HEK293 (cell line): ENCODE results near the gene TMEM132A.

Experiments used
- CTCF ChIA-PET: fragments of 350-600 bp; formaldehyde crosslinking; extraction: SDS; loops from one replicate; lab custom pipeline; 2021; ENCODE audit warnings: antibody characterized with exemption; lab: Yijun Ruan, JAX
- POLR2A ChIA-PET: fragments of 300-600 bp; formaldehyde crosslinking; extraction: SDS; loops from one replicate; lab custom pipeline; 2020; ENCODE audit warnings: antibody characterized with exemption, inconsistent platforms; lab: Yijun Ruan, JAX
- H3K27ac ChIP-seq: fragments of 200-500 bp; sonication (Bioruptor generic); 2 replicates; pipeline ENCODE4 v1.5.1; 2014; ENCODE audit warnings: low read depth, low read length, control low read depth, inconsistent platforms; ENCODE audit errors: extremely low read depth
- H3K36me3 ChIP-seq, 2 experiments: fragments of 200-500 bp in 1 of 2; sonication (Bioruptor generic) in 1 of 2; 1 replicate in 1 of 2; 2 replicates in 1 of 2; pipeline ENCODE4 v1.5.1; 2014 to 2017; ENCODE audit warnings: inconsistent platforms in 2 of 2, low read length in 2 of 2; ENCODE audit not compliant: control insufficient read depth in 2 of 2, insufficient read depth in 1 of 2
- H3K4me1 ChIP-seq: fragments of 200-500 bp; sonication (Bioruptor generic); 2 replicates; pipeline ENCODE4 v1.5.1; 2014; ENCODE audit warnings: mild to moderate bottlenecking, low read length, inconsistent platforms; ENCODE audit not compliant: control insufficient read depth, insufficient read depth
- H3K4me3 ChIP-seq: 2 replicates; pipeline ENCODE4 v1.5.1; 2011; ENCODE audit warnings: low read depth, mild to moderate bottlenecking, control low read depth, low read length, moderate library complexity
- H3K9me3 ChIP-seq: fragments of 200-500 bp; sonication (Bioruptor generic); 2 replicates; pipeline ENCODE4 v1.5.1; 2014; ENCODE audit warnings: low read depth, low read length, inconsistent platforms; ENCODE audit not compliant: control insufficient read depth, insufficient read depth
- EGR2 ChIP-seq: fragments of 450-650 bp; formaldehyde crosslinking; IDR thresholded peaks from 2 replicates; pipeline ENCODE4 v1.5.1; 2016; ENCODE audit warnings: low read depth, missing biosample characterization, missing genetic modification characterization
- GFI1B ChIP-seq: fragments of 450-650 bp; formaldehyde crosslinking; IDR thresholded peaks from 2 replicates; pipeline ENCODE4 v1.5.1; 2016; ENCODE audit warnings: missing biosample characterization, missing genetic modification characterization
- GLI4 ChIP-seq: fragments of 450-650 bp; formaldehyde crosslinking; IDR thresholded peaks from 2 replicates; pipeline ENCODE4 v1.5.1; 2016; ENCODE audit warnings: missing biosample characterization, missing genetic modification characterization
- OSR2 ChIP-seq: fragments of 450-650 bp; formaldehyde crosslinking; IDR thresholded peaks from 2 replicates; pipeline ENCODE4 v1.5.1; 2016; ENCODE audit warnings: missing biosample characterization, missing genetic modification characterization
- SETDB1 ChIP-seq: IDR thresholded peaks from one replicate; pipeline ENCODE4 v1.6.1; 2017; ENCODE audit warnings: mild to moderate bottlenecking, low read length, moderate library complexity, mixed read lengths; ENCODE audit not compliant: insufficient read length
- ZBTB17 ChIP-seq: fragments of 450-650 bp; formaldehyde crosslinking; IDR thresholded peaks from 2 replicates; pipeline ENCODE4 v1.5.1; 2016; ENCODE audit warnings: missing biosample characterization, missing genetic modification characterization
- ZBTB20 ChIP-seq: fragments of 450-650 bp; formaldehyde crosslinking; IDR thresholded peaks from 2 replicates; pipeline ENCODE4 v1.5.1; 2016; ENCODE audit warnings: missing biosample characterization, missing genetic modification characterization
- ZFHX2 ChIP-seq: fragments of 450-650 bp; formaldehyde crosslinking; conservative IDR thresholded peaks from 2 replicates; pipeline ENCODE4 v1.5.1; 2016; ENCODE audit warnings: missing biosample characterization, missing genetic modification characterization
- ZNF174 ChIP-seq: fragments of 450-650 bp; formaldehyde crosslinking; IDR thresholded peaks from 2 replicates; pipeline ENCODE4 v1.5.0; 2017; ENCODE audit warnings: missing biosample characterization, mild to moderate bottlenecking, missing genetic modification characterization
- ZNF23 ChIP-seq: fragments of 450-650 bp; formaldehyde crosslinking; IDR thresholded peaks from 2 replicates; pipeline ENCODE4 v1.5.1; 2016; ENCODE audit warnings: missing biosample characterization, missing genetic modification characterization, borderline replicate concordance
- ZNF394 ChIP-seq: fragments of 450-650 bp; formaldehyde crosslinking; IDR thresholded peaks from 2 replicates; pipeline ENCODE4 v1.5.1; 2016; ENCODE audit warnings: missing biosample characterization, missing genetic modification characterization, mild to moderate bottlenecking, moderate library complexity, borderline replicate concordance
- ZNF416 ChIP-seq: fragments of 450-650 bp; formaldehyde crosslinking; IDR thresholded peaks from 2 replicates; pipeline ENCODE4 v1.5.1; 2016; ENCODE audit warnings: missing biosample characterization, missing genetic modification characterization
- ZNF426 ChIP-seq: fragments of 450-650 bp; formaldehyde crosslinking; IDR thresholded peaks from 2 replicates; pipeline ENCODE4 v1.5.1; 2017; ENCODE audit warnings: missing biosample characterization, missing genetic modification characterization, mild to moderate bottlenecking, inconsistent platforms, moderate library complexity
- ZNF521 ChIP-seq: fragments of 450-650 bp; formaldehyde crosslinking; IDR thresholded peaks from 2 replicates; pipeline ENCODE4 v1.5.1; 2017; ENCODE audit warnings: missing biosample characterization, mild to moderate bottlenecking, missing genetic modification characterization
- ZNF561 ChIP-seq: fragments of 450-650 bp; IDR thresholded peaks from 2 replicates; pipeline ENCODE4 v1.5.1; 2018; ENCODE audit warnings: missing biosample characterization, missing genetic modification characterization, borderline replicate concordance
- ZNF621 ChIP-seq: fragments of 450-650 bp; formaldehyde crosslinking; IDR thresholded peaks from 2 replicates; pipeline ENCODE4 v1.5.1; 2017; ENCODE audit warnings: missing biosample characterization, missing genetic modification characterization
- ZNF624 ChIP-seq: fragments of 450-650 bp; formaldehyde crosslinking; IDR thresholded peaks from 2 replicates; pipeline ENCODE4 v1.5.1; 2017; ENCODE audit warnings: missing biosample characterization, missing genetic modification characterization
- ZNF660 ChIP-seq: fragments of 450-650 bp; IDR thresholded peaks from 2 replicates; pipeline ENCODE4 v1.5.1; 2018; ENCODE audit warnings: missing biosample characterization, mild to moderate bottlenecking, missing genetic modification characterization
- ZNF670 ChIP-seq: fragments of 450-650 bp; formaldehyde crosslinking; IDR thresholded peaks from 2 replicates; pipeline ENCODE4 v1.5.1; 2016; ENCODE audit warnings: missing biosample characterization, missing genetic modification characterization, low read depth
- ZNF701 ChIP-seq: fragments of 450-650 bp; formaldehyde crosslinking; IDR thresholded peaks from 2 replicates; pipeline ENCODE4 v1.5.1; 2016; ENCODE audit warnings: missing biosample characterization, missing genetic modification characterization
- ZNF747 ChIP-seq: fragments of 450-650 bp; formaldehyde crosslinking; IDR thresholded peaks from 2 replicates; pipeline ENCODE4 v1.5.1; 2016; ENCODE audit warnings: missing biosample characterization, missing genetic modification characterization
- ZNF768 ChIP-seq: fragments of 450-650 bp; formaldehyde crosslinking; IDR thresholded peaks from 2 replicates; pipeline ENCODE4 v1.5.1; 2018; ENCODE audit warnings: missing biosample characterization, mild to moderate bottlenecking, missing genetic modification characterization
- TF ChIP-seq, protein P1 (sequence below): fragments of 450-650 bp; formaldehyde crosslinking; IDR thresholded peaks from 2 replicates; pipeline ENCODE4 v1.5.1; 2016; ENCODE audit warnings: missing biosample characterization, missing genetic modification characterization, borderline replicate concordance
- TF ChIP-seq, protein P2 (sequence below): fragments of 450-650 bp; formaldehyde crosslinking; IDR thresholded peaks from 2 replicates; pipeline ENCODE4 v1.5.1; 2016; ENCODE audit warnings: missing biosample characterization, missing genetic modification characterization

Gene TMEM132A

DNA sequence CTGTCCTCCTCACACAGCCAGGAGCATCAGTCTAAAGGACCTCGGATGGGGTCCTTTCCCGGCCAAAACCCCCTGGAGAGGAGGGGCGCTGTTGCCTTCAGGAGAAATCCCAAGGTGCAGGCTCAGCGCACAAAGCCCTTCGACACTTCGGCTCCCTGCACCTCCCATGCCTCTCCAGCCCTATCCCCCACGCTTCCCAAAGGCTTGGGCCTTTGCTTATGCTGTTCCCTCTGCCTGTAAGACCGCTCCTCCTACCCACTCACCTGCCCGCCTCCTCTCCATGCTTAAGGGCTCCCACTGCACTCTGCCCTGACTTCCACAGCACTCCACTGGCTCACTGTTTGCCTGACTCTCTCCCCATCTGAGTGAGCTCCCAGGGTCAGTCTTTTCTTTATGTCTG is 14.2 kb downstream of the TMEM132A start:
- TF ChIP-seq ZFHX2 (tag by site-specific recombination): peak; percentile 62; the same call in 1 of the 2 replicates
- TF ChIP-seq EGR2 (tag by site-specific recombination): peak; percentile 69
- no peak for TF ChIP-seq ZNF394 (tag by site-specific recombination)
- TF ChIP-seq SETDB1: no peak
- Histone ChIP-seq H3K36me3 (peaks cover 0 to 25% of the 10 kb centered on the region in 2 experiments; a peak in 1 of 3 replicates), H3K27ac (no peak overlapping the region), H3K4me3 (no peak overlapping the region), H3K9me3 (no peaks in the 10 kb centered on the region), H3K4me1 (no peaks in the 10 kb centered on the region)
- ChIA-PET CTCF (no interaction called here), POLR2A (interaction anchor here (0.6 to 1.0 kb wide), 2 partner anchors 15 to 379 kb away, joined by 3 read pairs; no protein-coding TSS in a partner anchor)

DNA sequence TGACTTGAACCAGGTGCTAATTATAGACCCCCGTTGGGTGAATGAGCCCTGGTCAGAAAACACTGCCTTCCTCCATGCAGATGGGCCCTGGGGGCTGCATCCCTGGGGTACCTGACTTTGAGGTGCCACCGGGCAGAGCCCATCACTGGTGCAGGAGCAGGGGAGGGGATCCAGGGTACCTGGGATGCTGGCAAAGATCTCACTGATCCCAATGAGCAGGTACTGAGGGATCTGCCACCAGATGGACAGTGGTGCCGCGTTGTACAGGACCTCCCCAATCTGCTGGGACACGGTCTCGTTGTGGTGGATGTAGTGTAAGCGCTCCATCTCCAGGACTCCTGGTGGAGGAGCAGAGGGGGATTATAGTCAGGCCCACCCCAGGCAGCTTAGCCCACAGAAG is 15.0 kb downstream of the TMEM132A start:
- POLR2A ChIA-PET: interaction anchor here (1.0 to 1.9 kb wide), 2 partner anchors 10 to 15 kb away, joined by 3 to 6 read pairs; no protein-coding TSS in a partner anchor
- CTCF ChIA-PET: interaction anchor here (0.6 to 0.8 kb wide), 2 partner anchors 27 to 40 kb away, joined by 3 to 4 read pairs; no protein-coding TSS in a partner anchor
- TF ChIP-seq ZNF416 (tag by site-specific recombination): no peak
- no peak for TF ChIP-seq OSR2 (tag by site-specific recombination)
- TF ChIP-seq ZNF747 (tag by site-specific recombination): no peak
- no peak for TF ChIP-seq ZBTB20
- no peak for TF ChIP-seq ZNF768 (tag by site-specific recombination)
- no peak for TF ChIP-seq ZNF561 (tag by site-specific recombination)
- no peak for TF ChIP-seq GFI1B (tag by site-specific recombination)
- TF ChIP-seq ZNF23 (tag by site-specific recombination): no peak
- TF ChIP-seq, protein P1, sequence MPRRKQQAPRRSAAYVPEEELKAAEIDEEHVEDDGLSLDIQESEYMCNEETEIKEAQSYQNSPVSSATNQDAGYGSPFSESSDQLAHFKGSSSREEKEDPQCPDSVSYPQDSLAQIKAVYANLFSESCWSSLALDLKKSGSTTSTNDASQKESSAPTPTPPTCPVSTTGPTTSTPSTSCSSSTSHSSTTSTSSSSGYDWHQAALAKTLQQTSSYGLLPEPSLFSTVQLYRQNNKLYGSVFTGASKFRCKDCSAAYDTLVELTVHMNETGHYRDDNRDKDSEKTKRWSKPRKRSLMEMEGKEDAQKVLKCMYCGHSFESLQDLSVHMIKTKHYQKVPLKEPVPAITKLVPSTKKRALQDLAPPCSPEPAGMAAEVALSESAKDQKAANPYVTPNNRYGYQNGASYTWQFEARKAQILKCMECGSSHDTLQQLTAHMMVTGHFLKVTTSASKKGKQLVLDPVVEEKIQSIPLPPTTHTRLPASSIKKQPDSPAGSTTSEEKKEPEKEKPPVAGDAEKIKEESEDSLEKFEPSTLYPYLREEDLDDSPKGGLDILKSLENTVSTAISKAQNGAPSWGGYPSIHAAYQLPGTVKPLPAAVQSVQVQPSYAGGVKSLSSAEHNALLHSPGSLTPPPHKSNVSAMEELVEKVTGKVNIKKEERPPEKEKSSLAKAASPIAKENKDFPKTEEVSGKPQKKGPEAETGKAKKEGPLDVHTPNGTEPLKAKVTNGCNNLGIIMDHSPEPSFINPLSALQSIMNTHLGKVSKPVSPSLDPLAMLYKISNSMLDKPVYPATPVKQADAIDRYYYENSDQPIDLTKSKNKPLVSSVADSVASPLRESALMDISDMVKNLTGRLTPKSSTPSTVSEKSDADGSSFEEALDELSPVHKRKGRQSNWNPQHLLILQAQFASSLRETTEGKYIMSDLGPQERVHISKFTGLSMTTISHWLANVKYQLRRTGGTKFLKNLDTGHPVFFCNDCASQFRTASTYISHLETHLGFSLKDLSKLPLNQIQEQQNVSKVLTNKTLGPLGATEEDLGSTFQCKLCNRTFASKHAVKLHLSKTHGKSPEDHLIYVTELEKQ (tag by site-specific recombination): no peak
- no peak for TF ChIP-seq ZNF670 (tag by site-specific recombination)
- TF ChIP-seq, protein P2, sequence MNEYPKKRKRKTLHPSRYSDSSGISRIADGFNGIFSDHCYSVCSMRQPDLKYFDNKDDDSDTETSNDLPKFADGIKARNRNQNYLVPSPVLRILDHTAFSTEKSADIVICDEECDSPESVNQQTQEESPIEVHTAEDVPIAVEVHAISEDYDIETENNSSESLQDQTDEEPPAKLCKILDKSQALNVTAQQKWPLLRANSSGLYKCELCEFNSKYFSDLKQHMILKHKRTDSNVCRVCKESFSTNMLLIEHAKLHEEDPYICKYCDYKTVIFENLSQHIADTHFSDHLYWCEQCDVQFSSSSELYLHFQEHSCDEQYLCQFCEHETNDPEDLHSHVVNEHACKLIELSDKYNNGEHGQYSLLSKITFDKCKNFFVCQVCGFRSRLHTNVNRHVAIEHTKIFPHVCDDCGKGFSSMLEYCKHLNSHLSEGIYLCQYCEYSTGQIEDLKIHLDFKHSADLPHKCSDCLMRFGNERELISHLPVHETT (tag by site-specific recombination): no peak
- TF ChIP-seq ZBTB17 (tag by site-specific recombination): no peak
- TF ChIP-seq ZNF621 (tag by site-specific recombination): no peak
- TF ChIP-seq ZNF701: no peak
- no peak for TF ChIP-seq GLI4 (tag by site-specific recombination)
- no peak for TF ChIP-seq ZNF174 (tag by site-specific recombination)
- TF ChIP-seq ZNF521: no peak
- TF ChIP-seq ZNF426 (tag by site-specific recombination): no peak
- no peak for TF ChIP-seq ZNF624 (tag by site-specific recombination)
- TF ChIP-seq ZNF660 (tag by site-specific recombination): no peak
- TF ChIP-seq, all 188 proteins: peak for 0
- H3K4me1 ChIP-seq: no peaks in the 10 kb centered on the region
- H3K4me3 ChIP-seq: no peak overlapping the region
- no peaks in the 10 kb centered on the region for H3K9me3 ChIP-seq
- no peak overlapping the region for H3K27ac ChIP-seq
- H3K36me3 ChIP-seq: peaks cover 0 to 17% of the 10 kb centered on the region in 2 experiments; a peak in 1 of 3 replicates
